K562 (cell line): ENCODE data around the gene TMEM123. TPM values are rescaled to one million over a fixed set of nuclear protein-coding genes. Genes with fewer than 3 reads are reported as not detected.

Source experiments
- ATF1 ChIP-seq, 2 experiments: fragments of 450-650 bp in 1 of 2; IDR thresholded peaks; 2 replicates each; pipeline ENCODE4 v1.6.1; 2016; ENCODE audit warnings: missing compliant biosample characterization in 1 of 2, missing genetic modification characterization in 1 of 2
- BDP1 ChIP-seq: IDR thresholded peaks from 3 replicates; pipeline ENCODE4 v1.6.1; 2011; ENCODE audit not compliant: insufficient read length, insufficient read depth
- CXXC5 ChIP-seq: fragments of 250-450 bp; sonication (Bioruptor Pico); IDR thresholded peaks from 2 replicates; pipeline ENCODE4 v1.8.0; 2022; ENCODE audit warnings: inconsistent platforms, mild to moderate bottlenecking, moderate library complexity
- E2F3 ChIP-seq: fragments of 250-450 bp; sonication (Bioruptor Pico); IDR thresholded peaks from 2 replicates; pipeline ENCODE4 v1.4.0; 2020; ENCODE audit warnings: mild to moderate bottlenecking
- ELF4 ChIP-seq: fragments of 450-650 bp; formaldehyde crosslinking; IDR thresholded peaks from 2 replicates; pipeline ENCODE4 v1.4.0; 2022; ENCODE audit warnings: missing genetic modification characterization
- ETS1 ChIP-seq: conservative IDR thresholded peaks from 2 replicates; pipeline ENCODE4 v1.6.1; 2011; ENCODE audit warnings: low read depth, mild to moderate bottlenecking, low read length; ENCODE audit not compliant: control insufficient read depth
- HDGF ChIP-seq: fragments of 450-650 bp; IDR thresholded peaks from 2 replicates; pipeline ENCODE4 v1.6.1; 2016
- HIVEP1 ChIP-seq: fragments of 250-450 bp; sonication (Bioruptor Pico); IDR thresholded peaks from 2 replicates; pipeline ENCODE4 v1.4.0; 2020; ENCODE audit warnings: mild to moderate bottlenecking
- HMBOX1 ChIP-seq: sonication (generic); IDR thresholded peaks from 2 replicates; pipeline ENCODE4 v1.6.1; 2016
- HMGXB4 ChIP-seq: sonication (generic); formaldehyde crosslinking; IDR thresholded peaks from 2 replicates; pipeline ENCODE4 v1.8.1; 2023; ENCODE audit warnings: mild to moderate bottlenecking, missing genetic modification reagents
- NFE2 ChIP-seq: IDR thresholded peaks from 2 replicates; pipeline ENCODE4 v1.6.1; 2014; ENCODE audit warnings: antibody characterized with exemption, low read depth
- PTRF ChIP-seq: fragments of 450-650 bp; IDR thresholded peaks from 2 replicates; pipeline ENCODE4 v1.6.1; 2016; ENCODE audit warnings: mild to moderate bottlenecking, missing genetic modification characterization, missing compliant biosample characterization
- RBM22 ChIP-seq: fragments of 200-400 bp; formaldehyde crosslinking; IDR thresholded peaks from 2 replicates; pipeline ENCODE4 v1.6.1; 2018; ENCODE audit warnings: low read length, low read depth; ENCODE audit not compliant: poor library complexity, severe bottlenecking
- SRF ChIP-seq, 2 experiments: fragments of 250-450, 450-650 bp in 1 of 2; sonication (Bioruptor Pico) in 1 of 2; sonication (generic) in 1 of 2; formaldehyde crosslinking; IDR thresholded peaks; 2 replicates each; pipeline versions ENCODE4 v1.5.0 to v1.5.1; 2020 to 2022; ENCODE audit warnings: mild to moderate bottlenecking in 1 of 2, missing genetic modification reagents in 1 of 2
- TGIF2 ChIP-seq: sonication (generic); formaldehyde crosslinking; IDR thresholded peaks from 2 replicates; pipeline ENCODE4 v1.8.1; 2022; ENCODE audit warnings: mild to moderate bottlenecking, missing genetic modification reagents, moderate library complexity
- ZEB2 ChIP-seq: fragments of 450-650 bp; IDR thresholded peaks from 2 replicates; pipeline ENCODE4 v1.6.1; 2016
- ZFP36 ChIP-seq: fragments of 150-350 bp; IDR thresholded peaks from 2 replicates; pipeline ENCODE4 v1.6.1; 2018; ENCODE audit warnings: low read length, low read depth; ENCODE audit not compliant: partially characterized antibody
- ZKSCAN3 ChIP-seq: fragments of 250-450 bp; sonication (Bioruptor Pico); IDR thresholded peaks from 2 replicates; pipeline ENCODE4 v1.4.0; 2020
- ZNF764 ChIP-seq: fragments of 250-450 bp; sonication (Bioruptor Pico); IDR thresholded peaks from 2 replicates; pipeline ENCODE4 v1.4.0; 2020; ENCODE audit warnings: low read depth, mild to moderate bottlenecking, moderate library complexity
- polyA plus RNA-seq, 8 experiments: library from polyadenylated mRNA; depleted of rRNA in 4 of 8; stranded (reverse) in 5 of 8; unstranded in 3 of 8; fragments of >200 nt; fragmentation: Nextera tagmentation in 2 of 8; fragmentation: Illumina TruSeq in 1 of 8; extraction: Ambion mirVana in 2 of 8; extraction: Trizol in 1 of 8; gene quantifications; 2 replicates each; pipeline versions ENCODE4 v1.2.1 to v1.2.3, GENCODE V29; 2011 to 2014; ENCODE audit warnings: inconsistent platforms in 1 of 8, missing spikeins in 1 of 8
- total RNA-seq, 7 experiments: library from RNA; depleted of rRNA in 6 of 7; stranded (reverse); fragments of >200 nt in 6 of 7; fragmentation: Illumina TruSeq in 2 of 7; extraction: Trizol in 2 of 7; gene quantifications; 2 replicates each; pipeline versions ENCODE4 v1.2.1 to v1.2.3, GENCODE V29; 2011 to 2021; ENCODE audit warnings: low replicate concordance in 1 of 7
- TF ChIP-seq, protein P1 (sequence below): fragments of 250-450 bp; sonication (Bioruptor Pico); IDR thresholded peaks from 2 replicates; pipeline ENCODE4 v1.9.0; 2021; ENCODE audit warnings: mild to moderate bottlenecking
- TF ChIP-seq, protein P2 (sequence below): fragments of 450-650 bp; IDR thresholded peaks from 2 replicates; pipeline ENCODE4 v1.6.1; 2018; ENCODE audit not compliant: partially characterized antibody

TMEM123 gene
- total and polyA plus RNA-seq, 9 of the 15 experiments (the other 6 are each of a cell fraction or from before 2014, with no cell fraction given), result 19.8 to 344 (median 82.4) TPM

GRCh38 chr11:102390667-102391465 is 61.7 kb downstream of the TMEM123 start (continued):
- TF ChIP-seq ZKSCAN3 (no peak), HIVEP1 (CRISPR knock-in tag) (no peak), NFE2 (peak; percentile 27; the same call in 1 of the 2 replicates), BDP1 (no peak), E2F3 (no peak), PTRF (no peak), SRF (CRISPR knock-in tag; IDR thresholded peaks at IDR 0.05) (no peak), TGIF2 (CRISPR knock-in tag) (no peak), ZEB2 (peak; percentile 80), ELF4 (no peak), CXXC5 (CRISPR knock-in tag) (0 out of 2 replicates have a peak, but pooled peaks have one; percentile 18), ZFP36 (no peak), HDGF (0 out of 2 replicates have a peak, but pooled peaks have one; percentile 62), ETS1 (no peak), ZNF764 (CRISPR knock-in tag) (no peak), ATF1 (CRISPR knock-in tag; IDR thresholded peaks at IDR 0.05) (no peak), ATF1 (tag; IDR thresholded peaks at IDR 0.05) (no peak), HMBOX1 (no peak), HMGXB4 (no peak), RBM22 (no peak)
- TF ChIP-seq, protein P1, sequence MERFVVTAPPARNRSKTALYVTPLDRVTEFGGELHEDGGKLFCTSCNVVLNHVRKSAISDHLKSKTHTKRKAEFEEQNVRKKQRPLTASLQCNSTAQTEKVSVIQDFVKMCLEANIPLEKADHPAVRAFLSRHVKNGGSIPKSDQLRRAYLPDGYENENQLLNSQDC (CRISPR knock-in tag), result no peak
- TF ChIP-seq, protein P2, sequence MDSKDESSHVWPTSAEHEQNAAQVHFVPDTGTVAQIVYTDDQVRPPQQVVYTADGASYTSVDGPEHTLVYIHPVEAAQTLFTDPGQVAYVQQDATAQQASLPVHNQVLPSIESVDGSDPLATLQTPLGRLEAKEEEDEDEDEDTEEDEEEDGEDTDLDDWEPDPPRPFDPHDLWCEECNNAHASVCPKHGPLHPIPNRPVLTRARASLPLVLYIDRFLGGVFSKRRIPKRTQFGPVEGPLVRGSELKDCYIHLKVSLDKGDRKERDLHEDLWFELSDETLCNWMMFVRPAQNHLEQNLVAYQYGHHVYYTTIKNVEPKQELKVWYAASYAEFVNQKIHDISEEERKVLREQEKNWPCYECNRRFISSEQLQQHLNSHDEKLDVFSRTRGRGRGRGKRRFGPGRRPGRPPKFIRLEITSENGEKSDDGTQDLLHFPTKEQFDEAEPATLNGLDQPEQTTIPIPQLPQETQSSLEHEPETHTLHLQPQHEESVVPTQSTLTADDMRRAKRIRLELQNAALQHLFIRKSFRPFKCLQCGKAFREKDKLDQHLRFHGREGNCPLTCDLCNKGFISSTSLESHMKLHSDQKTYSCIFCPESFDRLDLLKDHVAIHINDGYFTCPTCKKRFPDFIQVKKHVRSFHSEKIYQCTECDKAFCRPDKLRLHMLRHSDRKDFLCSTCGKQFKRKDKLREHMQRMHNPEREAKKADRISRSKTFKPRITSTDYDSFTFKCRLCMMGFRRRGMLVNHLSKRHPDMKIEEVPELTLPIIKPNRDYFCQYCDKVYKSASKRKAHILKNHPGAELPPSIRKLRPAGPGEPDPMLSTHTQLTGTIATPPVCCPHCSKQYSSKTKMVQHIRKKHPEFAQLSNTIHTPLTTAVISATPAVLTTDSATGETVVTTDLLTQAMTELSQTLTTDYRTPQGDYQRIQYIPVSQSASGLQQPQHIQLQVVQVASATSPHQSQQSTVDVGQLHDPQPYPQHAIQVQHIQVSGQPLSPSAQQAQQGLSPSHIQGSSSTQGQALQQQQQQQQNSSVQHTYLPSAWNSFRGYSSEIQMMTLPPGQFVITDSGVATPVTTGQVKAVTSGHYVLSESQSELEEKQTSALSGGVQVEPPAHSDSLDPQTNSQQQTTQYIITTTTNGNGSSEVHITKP, result no peak
